Colonic mucosa (tissue), 4 donors: ENCODE data around the gene CDSN. TPM values are rescaled to one million over a fixed set of nuclear protein-coding genes. Genes with fewer than 3 reads are reported as not detected.
"Not testable (repeated sequence)": the region's sequence is repeated elsewhere in the genome, so short reads cannot be mapped to it uniquely, and the experiment has no call there.

Experiments used
- DNase-seq: peaks from one replicate; pipeline ENCODE4 v3.0.0-alpha.2; 2020
- H3K27ac ChIP-seq: fragments of 200-600 bp; one replicate; pipeline ENCODE4 v1.8.0; 2021
- H3K27me3 ChIP-seq: fragments of 200-600 bp; one replicate; pipeline ENCODE4 v1.8.0; 2021
- H3K36me3 ChIP-seq: fragments of 200-600 bp; one replicate; pipeline ENCODE4 v1.8.0; 2021
- H3K4me1 ChIP-seq: fragments of 200-600 bp; one replicate; pipeline ENCODE4 v1.8.0; 2021; ENCODE audit warnings: mild to moderate bottlenecking
- H3K4me3 ChIP-seq: fragments of 200-600 bp; one replicate; pipeline ENCODE4 v1.8.0; 2021
- H3K9ac ChIP-seq, 2 donors: one replicate each; pipeline ENCODE4 v1.7.0; 2013; ENCODE audit warnings: control low read depth in 2 of 2, low read depth in 2 of 2, low read length in 2 of 2
- H3K9me3 ChIP-seq: fragments of 200-600 bp; one replicate; pipeline ENCODE4 v1.8.0; 2021
- intact Hi-C: fragments of 100-400 bp; cut with DNase I; formaldehyde crosslinking; loops from one replicate; pipeline ENCODE4 v1.14.1; 2022
- total RNA-seq, 2 donors: library from RNA; stranded (reverse); fragmentation: NEBNext Ultra II Directional in 1 of 2; extraction: Animal tissue kit (Norgen Biotek cat#: 25700) in 1 of 2; gene quantifications; one replicate each; pipeline ENCODE4 v1.2.1, GENCODE V29; 2021
- TF ChIP-seq, protein P1 (sequence below): fragments of 200-600 bp; IDR thresholded peaks from one replicate; pipeline ENCODE4 v1.8.0; 2022; ENCODE audit warnings: antibody characterized with exemption, mild to moderate bottlenecking
- donor health status: healthy.
- donor health status: DM: no; HTN: no; CAD: no.
- donor health status: DM: no; HTN: no; CAD: no.

Gene CDSN, protein sequence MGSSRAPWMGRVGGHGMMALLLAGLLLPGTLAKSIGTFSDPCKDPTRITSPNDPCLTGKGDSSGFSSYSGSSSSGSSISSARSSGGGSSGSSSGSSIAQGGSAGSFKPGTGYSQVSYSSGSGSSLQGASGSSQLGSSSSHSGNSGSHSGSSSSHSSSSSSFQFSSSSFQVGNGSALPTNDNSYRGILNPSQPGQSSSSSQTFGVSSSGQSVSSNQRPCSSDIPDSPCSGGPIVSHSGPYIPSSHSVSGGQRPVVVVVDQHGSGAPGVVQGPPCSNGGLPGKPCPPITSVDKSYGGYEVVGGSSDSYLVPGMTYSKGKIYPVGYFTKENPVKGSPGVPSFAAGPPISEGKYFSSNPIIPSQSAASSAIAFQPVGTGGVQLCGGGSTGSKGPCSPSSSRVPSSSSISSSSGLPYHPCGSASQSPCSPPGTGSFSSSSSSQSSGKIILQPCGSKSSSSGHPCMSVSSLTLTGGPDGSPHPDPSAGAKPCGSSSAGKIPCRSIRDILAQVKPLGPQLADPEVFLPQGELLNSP
- total RNA-seq = not detected

DNA sequence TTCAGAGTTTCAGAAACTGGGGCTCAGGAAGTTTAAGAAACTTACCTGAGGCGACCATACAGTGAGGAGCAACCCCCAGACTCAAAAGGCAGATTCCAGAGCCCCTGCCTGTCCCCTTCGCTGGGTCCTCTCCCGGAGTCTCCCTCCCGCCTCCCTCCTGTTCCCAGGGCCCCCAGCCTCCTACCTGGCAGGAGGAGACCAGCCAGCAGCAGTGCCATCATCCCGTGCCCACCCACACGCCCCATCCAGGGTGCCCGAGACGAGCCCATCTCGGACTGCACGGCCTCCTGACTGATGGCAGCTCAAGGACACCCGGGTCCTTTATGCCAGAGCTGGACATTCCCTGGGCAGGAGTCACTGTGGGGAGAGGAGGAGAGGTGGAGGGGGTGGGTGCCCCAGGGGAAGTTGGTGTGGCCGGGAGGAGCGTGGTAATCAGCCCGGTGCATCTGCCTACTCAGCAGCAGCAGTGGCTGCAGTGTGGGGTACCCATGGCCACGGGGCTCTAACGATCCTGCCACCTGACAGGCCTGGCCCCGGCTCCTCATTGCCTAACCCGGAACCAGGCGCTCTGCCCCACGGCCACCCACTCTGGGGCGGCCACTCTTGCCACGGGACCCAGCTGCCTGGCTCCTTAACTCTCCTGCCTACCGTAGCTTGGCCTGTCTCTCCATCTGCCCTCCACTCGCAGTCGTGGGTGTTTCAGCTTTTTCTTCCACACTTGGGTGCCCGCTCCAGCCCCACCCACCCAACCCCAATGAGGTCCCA lies at the start of gene CDSN:
Gene CDSN, minus strand, starts transcription at position 296 of the 765 bp plus-strand sequence. Its CDS starts 27 bp downstream, at position 269.
- H3K9ac ChIP-seq = no peak within 1 kb of the TSS
- no peaks in the 10 kb centered on the region for H3K9me3 ChIP-seq
- no peak for DNase-seq
- H3K36me3 ChIP-seq = no peaks in the 10 kb centered on the region
- no peak within 1 kb of the TSS for H3K27ac ChIP-seq
- no peaks in the 10 kb centered on the region for H3K27me3 ChIP-seq
- no peak within 1 kb of the TSS for H3K4me3 ChIP-seq
- H3K4me1 ChIP-seq = peaks cover under 1% of the 10 kb centered on the region
- intact Hi-C loops = no loop called here
- TF ChIP-seq, protein P1, sequence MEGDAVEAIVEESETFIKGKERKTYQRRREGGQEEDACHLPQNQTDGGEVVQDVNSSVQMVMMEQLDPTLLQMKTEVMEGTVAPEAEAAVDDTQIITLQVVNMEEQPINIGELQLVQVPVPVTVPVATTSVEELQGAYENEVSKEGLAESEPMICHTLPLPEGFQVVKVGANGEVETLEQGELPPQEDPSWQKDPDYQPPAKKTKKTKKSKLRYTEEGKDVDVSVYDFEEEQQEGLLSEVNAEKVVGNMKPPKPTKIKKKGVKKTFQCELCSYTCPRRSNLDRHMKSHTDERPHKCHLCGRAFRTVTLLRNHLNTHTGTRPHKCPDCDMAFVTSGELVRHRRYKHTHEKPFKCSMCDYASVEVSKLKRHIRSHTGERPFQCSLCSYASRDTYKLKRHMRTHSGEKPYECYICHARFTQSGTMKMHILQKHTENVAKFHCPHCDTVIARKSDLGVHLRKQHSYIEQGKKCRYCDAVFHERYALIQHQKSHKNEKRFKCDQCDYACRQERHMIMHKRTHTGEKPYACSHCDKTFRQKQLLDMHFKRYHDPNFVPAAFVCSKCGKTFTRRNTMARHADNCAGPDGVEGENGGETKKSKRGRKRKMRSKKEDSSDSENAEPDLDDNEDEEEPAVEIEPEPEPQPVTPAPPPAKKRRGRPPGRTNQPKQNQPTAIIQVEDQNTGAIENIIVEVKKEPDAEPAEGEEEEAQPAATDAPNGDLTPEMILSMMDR = no peak

DNA sequence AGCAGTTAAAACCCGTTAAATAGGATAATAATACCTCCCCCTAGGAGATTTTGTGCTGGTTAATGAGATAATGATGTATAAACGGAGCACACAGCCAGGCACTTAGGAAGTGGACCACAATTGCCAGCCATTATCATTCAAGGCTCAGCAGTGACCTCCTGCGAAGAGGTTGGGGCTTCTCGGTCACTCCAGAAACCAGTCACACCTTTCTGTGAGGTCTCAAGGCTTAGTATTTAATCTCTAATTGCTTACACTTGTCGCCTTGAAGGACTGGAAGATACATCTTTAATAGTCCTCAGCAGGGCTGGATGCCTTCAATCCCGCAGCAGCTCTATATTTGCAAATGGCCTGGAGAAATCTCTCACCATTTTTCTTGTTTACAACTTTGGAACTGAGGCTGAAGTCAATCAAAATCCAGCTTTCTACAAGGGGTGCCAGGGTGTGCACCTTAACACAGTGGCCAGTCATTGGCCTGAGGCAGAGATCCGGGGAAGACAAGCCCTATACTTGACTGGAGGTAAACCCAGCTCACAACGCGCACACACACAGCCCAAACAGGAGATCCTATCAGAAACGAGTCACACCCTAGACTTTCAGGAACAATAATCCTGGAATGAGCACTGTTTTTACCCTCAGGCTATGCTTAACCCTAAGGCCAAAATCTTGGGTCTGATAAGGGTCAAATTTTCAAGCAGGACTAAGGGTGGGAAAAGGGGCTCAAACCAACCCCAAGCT lies 49.0 kb upstream of the CDSN start:
- Histone ChIP-seq H3K27me3 (no peaks in the 10 kb centered on the region), H3K36me3 (no peaks in the 10 kb centered on the region), H3K9ac (no peak overlapping the region), H3K4me3 (no peak overlapping the region), H3K4me1 (no peaks in the 10 kb centered on the region), H3K9me3 (no peaks in the 10 kb centered on the region), H3K27ac (no peak overlapping the region)
- intact Hi-C loops = no loop called here
- TF ChIP-seq, protein P1 = no peak
- no peak for DNase-seq

DNA sequence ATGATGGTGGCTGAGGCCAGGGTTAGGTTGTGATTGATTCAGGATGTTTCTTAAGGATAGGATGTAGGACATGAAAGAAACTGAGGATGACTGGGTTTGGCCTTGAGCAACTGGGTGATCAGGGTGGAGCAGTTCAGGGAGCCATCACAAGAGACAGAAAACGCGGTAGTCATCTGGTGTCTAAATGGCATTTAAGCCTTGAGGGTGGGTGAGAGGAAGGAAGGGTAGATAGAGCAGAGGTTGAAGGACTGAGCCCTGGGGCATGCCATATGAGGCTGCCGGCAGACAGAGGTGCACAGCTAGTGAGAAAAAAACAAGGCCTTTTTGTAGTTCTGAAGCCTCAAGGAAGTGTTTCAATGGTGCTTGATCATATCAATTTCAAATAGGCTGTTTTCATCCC lies 48.4 kb upstream of the CDSN start:
- H3K27me3 ChIP-seq = no peaks in the 10 kb centered on the region
- no peak overlapping the region for H3K9ac ChIP-seq
- H3K9me3 ChIP-seq = no peaks in the 10 kb centered on the region
- no peaks in the 10 kb centered on the region for H3K36me3 ChIP-seq
- no peak overlapping the region for H3K4me3 ChIP-seq
- TF ChIP-seq, protein P1 = no peak
- no peak for DNase-seq
- H3K4me1 ChIP-seq = no peaks in the 10 kb centered on the region
- intact Hi-C loops = no loop called here
- no peak overlapping the region for H3K27ac ChIP-seq

DNA sequence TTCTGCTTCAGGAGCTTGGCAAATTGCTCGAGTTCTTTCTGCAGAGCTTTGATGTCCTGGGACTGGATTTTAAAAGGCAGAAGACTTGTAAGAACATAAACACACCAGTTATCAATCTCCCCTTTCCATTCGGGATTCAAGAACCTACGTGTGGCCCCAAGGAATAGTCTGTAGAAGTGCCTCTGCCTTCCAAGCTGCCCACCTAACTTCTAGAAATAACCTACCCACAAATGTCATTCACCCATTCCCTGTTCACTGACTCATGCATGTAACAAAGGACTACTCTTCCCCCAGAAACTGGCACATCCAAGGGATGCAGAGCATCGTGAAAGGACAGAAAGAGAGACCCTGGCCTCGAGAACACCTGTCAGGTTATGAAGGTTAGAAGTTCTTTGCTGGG lies 45.7 kb upstream of the CDSN start:
- TF ChIP-seq, protein P1 = no peak
- no peak for DNase-seq
- no peak overlapping the region for H3K27ac ChIP-seq
- H3K36me3 ChIP-seq = no peaks in the 10 kb centered on the region
- intact Hi-C loops = no loop called here
- H3K9ac ChIP-seq = no peak overlapping the region
- no peak overlapping the region for H3K4me3 ChIP-seq
- no peaks in the 10 kb centered on the region for H3K9me3 ChIP-seq
- no peaks in the 10 kb centered on the region for H3K27me3 ChIP-seq
- no peaks in the 10 kb centered on the region for H3K4me1 ChIP-seq

DNA sequence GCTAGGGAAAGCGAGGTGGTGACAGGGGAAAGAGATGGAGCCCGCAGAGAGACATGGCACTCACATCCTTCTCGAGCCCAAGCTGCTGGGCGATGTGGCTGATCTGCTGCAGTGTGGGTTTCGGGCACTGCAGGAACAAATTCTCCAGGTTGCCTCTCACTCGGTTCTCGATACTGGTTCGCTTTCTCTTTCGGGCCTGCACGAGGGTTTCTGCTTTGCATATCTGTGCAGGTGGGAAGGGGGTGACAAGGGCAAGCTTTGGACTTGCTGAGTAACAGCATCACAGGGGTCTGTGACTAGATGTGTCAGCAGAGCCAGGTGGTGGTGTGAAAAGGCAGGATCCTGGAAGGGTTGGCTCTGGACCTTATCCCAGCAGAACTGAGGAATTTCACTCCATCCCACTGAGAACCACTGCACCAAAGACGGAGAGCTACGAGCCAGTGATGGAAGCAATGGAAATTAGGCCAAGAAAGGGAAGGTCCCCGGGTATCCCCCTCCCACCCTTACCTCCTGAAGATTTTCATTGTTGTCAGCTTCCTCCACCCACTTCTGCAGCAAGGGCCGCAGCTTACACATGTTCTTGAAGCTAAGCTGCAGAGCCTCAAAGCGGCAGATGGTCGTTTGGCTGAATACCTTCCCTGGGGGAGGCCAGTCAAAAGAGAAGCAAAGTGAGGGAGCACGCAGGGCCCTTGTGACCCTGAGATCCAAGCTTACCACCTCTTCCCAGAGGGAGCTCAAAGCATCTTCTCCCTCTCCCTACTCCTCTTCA lies 45.0 kb upstream of the CDSN start:
- peak overlapping the region in 1 of 2 donors; percentile 19 for H3K9ac ChIP-seq
- intact Hi-C loops, H3K27ac ChIP-seq, H3K9me3 ChIP-seq, H3K27me3 ChIP-seq, H3K4me1 ChIP-seq, H3K36me3 ChIP-seq, DNase-seq, H3K4me3 ChIP-seq: not testable (repeated sequence)

DNA sequence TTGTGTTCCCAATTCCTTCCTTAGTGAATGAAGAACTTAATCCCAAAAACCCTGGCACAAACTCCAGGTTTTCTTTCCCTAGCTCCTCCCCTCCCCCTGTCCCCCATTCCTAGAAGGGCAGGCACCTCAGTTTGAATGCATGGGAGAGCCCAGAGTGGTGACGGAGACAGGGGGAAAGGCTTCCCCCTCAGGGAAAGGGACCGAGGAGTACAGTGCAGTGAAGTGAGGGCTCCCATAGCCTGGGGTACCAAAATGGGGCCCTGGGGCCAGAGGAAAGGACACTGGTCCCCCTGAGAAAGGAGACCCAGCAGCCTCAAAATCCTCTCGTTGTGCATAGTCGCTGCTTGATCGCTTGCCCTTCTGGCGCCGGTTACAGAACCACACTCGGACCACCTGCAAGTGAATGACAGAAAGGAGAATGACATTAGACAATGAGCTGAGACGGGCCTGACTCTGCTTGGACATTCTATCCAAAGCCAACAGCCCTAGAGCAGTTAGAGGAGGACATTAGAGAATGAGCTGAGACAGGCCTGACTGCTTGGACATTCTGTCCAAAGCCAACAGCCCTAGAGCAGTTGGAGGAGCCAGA lies 44.3 kb upstream of the CDSN start:
- H3K27ac ChIP-seq, H3K4me3 ChIP-seq, H3K27me3 ChIP-seq, H3K9me3 ChIP-seq, intact Hi-C loops, H3K36me3 ChIP-seq, DNase-seq, H3K4me1 ChIP-seq: not testable (repeated sequence)
- H3K9ac ChIP-seq = peak overlapping the region in 1 of 2 donors; percentile 19
